GM21786 (cell line): ENCODE results near the gene PPM1G.
A peak's percentile ranks its signal among the peaks of the same experiment; 100 is the strongest.
"Not testable (repeated sequence)": the region's sequence is repeated elsewhere in the genome, so short reads cannot be mapped to it uniquely, and the experiment has no call there.

Source experiments
- ATAC-seq: cut with Tn5 transposase; IDR thresholded peaks from one replicate; pipeline ENCODE4 v1.9.1; 2021; ENCODE audit not compliant: unreplicated experiment

Gene PPM1G, protein sequence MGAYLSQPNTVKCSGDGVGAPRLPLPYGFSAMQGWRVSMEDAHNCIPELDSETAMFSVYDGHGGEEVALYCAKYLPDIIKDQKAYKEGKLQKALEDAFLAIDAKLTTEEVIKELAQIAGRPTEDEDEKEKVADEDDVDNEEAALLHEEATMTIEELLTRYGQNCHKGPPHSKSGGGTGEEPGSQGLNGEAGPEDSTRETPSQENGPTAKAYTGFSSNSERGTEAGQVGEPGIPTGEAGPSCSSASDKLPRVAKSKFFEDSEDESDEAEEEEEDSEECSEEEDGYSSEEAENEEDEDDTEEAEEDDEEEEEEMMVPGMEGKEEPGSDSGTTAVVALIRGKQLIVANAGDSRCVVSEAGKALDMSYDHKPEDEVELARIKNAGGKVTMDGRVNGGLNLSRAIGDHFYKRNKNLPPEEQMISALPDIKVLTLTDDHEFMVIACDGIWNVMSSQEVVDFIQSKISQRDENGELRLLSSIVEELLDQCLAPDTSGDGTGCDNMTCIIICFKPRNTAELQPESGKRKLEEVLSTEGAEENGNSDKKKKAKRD

DNA sequence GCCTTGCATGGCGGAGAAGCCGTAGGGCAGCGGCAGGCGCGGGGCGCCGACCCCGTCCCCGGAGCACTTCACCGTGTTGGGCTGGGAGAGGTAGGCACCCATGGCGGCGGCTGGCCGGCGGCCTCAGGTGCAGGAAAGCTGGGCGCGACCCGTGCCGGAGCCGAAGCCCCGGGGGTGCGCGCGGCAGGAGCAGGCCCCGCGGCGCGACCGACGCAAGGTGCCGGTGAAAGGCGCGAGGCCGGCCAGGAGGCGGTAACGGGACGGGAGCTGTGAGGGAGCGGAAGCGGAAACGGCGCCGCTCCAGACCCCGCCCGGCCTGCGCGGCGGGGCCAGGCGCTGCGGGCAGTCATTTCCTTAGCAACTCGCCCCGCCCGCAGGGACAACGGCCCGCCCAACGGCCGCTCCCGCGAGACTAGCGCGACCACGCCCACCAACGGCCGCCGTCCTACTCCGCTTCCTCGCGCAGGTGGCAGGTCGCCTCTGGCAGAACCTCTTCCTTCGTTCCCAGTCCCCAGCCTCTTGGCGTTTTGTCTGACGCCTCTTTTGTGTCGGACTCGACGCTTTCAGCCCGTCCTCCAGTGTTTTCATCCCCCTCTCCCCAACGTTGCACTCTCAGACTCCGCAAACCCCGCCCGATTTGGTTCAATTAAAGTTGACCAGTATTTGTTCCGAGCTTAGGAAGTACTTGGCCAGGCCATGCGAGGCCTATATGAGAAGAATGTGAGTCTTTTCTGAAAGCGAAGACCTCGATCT, at the start of gene PPM1G:
Gene PPM1G, minus strand, starts transcription at position 271 of the 753 bp plus-strand sequence. Its CDS starts 169 bp downstream, at position 102.
- ATAC-seq = peak; percentile 96

DNA sequence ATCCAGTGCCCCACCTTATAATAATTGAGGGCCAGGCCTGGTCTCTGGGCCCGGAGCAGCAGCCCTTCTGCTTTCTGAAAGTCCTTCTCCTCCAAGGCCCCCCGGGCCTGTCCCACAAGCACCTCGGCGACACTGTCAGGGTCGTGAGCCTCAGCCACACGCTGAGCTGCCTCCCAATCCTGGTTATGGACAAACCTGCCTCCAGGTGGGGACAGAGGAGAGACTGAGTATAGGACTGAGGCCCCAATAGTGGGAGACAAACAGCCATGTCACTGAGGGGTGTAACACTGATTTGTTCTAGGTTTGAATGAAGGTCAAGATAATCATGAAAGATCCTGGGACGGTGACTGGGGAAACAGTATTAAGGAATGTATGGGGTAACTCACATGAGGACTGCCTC, 44.6 kb upstream of the PPM1G start:
- no peak for ATAC-seq

DNA sequence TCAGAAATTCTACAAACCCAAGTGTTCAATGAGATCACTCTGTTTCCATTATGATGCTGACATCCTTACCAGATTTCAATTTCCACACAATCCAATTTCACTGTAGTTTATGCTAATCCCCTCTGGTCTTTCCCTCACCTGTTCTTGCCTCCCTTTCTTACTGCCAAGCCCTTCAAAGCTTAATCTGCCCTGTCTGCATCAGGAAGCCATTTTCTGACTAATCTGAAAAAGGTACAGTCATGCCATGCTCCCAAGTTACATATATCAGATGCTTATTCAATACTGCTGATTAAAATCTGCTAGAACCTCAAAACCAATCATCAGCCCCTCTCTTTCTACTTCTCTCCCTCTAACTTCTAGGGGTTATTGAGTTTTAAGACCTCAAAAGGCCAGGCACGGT, 41.7 kb upstream of the PPM1G start:
- no peak for ATAC-seq

DNA sequence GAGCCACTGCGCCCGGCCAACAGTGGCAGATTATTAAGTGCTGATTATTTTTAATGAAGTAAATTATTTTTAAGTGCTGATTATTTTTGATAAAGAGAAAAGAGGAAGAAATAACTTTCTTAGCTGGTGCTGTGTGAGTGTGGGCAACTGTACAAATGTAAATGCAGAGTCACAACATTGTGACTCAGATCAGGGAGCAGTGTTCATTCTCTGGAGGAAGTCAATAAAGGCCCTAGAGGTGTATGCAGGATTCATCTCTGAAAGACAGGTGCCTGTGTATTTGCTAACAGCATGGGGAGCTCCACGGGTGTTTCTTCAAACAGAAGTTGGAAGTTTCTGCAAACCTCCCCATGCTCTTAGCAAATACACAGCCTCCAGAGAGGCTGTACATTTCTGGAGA, 39.0 kb upstream of the PPM1G start:
- no peak for ATAC-seq

DNA sequence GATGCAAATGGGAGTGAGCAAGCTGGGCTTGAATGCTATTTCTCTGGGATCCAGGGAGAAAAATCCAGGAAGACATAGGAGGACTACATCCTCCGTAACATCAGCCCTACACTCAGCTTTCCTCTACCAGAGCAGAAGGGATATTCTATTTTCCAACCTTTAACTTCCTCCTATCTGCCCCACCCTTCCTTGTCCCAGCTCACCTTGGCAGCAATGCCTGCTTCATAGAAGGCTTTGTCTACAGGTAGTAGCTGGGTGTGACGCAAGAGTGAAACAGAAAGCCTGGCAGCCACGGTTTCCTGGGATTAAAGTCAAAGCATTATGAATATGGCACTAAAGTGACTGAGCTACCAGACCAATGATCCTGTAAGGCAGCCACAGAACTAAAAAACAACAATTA, 36.7 kb upstream of the PPM1G start:
- ATAC-seq = no peak

DNA sequence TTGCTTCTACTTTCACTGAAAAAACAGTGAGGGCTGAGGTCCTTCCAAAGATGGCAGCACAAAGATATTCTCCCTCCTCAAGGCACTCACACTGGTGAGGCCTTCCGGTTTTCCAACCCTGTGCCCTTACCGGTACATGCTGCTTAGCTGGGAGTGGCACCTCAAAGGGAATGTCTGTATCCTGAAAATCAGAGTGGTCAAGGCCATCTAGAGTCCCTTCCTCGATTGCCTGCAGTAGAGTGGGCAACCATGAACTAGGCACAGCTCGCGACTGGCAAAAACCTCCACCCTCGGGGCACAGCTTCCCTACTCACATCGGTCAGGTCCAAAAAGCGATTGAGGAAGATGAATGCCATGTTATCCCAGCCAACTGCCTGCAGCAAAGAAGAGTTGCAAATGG, 36.2 kb upstream of the PPM1G start:
- no peak for ATAC-seq

DNA sequence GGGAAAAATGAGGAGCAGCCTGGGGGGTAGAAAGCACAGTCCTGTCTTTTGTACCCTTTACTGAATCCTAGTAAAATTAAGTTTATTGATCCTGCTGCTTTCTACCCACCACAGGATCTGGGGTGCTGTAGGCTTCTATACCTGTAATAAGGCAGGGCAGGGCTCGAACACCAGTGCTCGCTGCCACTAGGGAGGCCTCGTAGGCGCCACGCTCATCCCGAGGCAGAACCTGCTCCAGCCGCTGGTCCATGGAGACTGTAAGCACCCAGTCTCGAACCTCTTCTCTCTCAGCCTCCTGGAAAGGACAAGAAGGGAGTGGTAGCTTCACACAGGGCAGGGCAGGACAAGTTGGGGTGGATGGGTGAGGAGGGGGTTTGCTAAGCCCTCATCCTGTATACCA, 35.8 kb upstream of the PPM1G start:
- no peak for ATAC-seq

DNA sequence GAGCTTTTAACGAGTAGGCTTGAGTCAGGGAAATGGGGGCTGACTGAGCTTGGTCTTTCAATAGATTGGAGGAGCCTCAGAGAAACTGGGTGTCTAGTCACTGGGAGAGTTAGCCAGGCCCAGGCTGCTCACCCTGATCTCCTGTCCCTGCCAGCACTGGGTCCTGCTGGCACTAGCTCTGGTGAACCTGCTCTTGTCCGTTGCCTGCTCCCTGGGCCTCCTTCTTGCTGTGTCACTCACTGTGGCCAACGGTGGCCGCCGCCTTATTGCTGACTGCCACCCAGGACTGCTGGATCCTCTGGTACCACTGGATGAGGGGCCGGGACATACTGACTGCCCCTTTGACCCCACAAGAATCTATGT, 33.5 kb upstream of the PPM1G start:
- ATAC-seq = no peak

DNA sequence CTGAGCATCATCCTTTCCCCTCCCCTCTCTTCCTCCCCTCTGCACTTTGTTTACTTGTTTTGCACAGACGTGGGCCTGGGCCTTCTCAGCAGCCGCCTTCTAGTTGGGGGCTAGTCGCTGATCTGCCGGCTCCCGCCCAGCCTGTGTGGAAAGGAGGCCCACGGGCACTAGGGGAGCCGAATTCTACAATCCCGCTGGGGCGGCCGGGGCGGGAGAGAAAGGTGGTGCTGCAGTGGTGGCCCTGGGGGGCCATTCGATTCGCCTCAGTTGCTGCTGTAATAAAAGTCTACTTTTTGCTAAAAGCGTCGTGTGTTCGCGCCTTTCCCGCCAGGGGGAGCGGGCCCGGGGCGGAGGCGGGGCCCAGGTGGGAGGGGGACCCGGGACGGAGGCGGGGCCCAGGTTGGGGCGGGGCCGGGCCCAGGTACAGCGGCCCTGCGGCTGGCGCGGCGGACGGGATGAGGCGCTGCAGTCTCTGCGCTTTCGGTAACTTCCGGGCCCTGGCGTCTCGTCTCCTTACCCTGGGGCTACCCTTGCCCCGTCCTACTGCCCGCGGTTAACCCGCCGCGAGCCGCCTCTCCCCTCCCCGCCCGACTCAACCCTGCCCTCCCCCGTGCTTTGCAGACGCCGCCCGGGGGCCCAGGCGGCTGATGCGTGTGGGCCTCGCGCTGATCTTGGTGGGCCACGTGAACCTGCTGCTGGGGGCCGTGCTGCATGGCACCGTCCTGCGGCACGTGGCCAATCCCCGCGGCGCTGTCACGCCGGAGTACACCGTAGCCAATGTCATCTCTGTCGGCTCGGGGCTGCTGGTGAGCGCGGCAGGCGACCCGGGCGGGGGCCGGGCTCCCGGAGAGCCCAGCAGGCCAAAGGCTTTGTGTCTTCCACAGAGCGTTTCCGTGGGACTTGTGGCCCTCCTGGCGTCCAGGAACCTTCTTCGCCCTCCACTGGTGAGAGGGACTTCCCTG, 32.8 kb upstream of the PPM1G start, which contains the start of gene KRTCAP3:
Gene KRTCAP3, plus strand, starts transcription at position 424 of the 962 bp plus-strand sequence. Its CDS starts 32 bp downstream, at position 456.
- ATAC-seq = no peak

DNA sequence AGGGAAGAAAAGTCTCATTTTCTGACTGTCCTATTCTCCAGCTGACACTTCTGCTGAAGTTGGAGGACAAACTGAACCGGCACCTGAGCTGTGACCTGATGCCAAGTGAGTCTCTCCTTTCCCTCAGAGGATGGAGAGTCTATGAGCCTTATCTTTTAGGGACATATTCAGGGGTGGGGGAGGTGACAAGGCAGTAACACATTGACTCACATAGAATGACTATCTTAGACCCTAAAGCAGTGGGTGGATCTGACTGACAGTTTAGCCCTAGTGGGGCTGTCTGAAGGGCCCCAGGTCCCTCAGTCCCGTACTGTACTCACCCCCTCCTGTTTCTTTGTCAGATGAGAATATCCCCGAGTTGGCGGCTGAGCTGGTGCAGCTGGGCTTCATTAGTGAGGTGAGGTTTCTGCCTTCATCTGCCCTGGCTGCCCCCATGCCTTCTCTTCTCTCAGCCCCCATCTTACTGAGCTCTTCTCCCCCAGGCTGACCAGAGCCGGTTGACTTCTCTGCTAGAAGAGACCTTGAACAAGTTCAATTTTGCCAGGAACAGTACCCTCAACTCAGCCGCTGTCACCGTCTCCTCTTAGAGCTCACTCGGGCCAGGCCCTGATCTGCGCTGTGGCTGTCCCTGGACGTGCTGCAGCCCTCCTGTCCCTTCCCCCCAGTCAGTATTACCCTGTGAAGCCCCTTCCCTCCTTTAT, 32.0 kb upstream of the PPM1G start:
- no peak for ATAC-seq

DNA sequence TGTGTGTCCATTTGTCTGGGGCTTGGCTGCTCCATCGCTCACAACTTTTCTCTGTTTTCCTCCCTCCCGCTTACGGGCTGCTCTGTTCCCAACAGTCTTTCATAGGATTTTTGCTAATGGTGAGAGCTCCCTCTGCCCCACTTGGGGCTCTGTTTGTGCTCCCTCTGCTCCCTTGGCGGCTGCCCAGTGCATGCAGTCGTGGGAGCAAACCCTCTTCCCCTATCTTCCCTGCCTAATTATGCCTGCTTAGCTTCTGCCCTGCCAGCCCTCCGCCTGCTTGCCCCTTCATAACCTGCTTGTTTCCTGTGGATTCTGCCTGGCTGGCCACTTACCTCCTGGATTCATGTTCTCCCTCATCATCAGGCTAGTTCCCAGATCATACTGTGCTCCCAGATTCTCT, 26.2 kb upstream of the PPM1G start:
- ATAC-seq = no peak

DNA sequence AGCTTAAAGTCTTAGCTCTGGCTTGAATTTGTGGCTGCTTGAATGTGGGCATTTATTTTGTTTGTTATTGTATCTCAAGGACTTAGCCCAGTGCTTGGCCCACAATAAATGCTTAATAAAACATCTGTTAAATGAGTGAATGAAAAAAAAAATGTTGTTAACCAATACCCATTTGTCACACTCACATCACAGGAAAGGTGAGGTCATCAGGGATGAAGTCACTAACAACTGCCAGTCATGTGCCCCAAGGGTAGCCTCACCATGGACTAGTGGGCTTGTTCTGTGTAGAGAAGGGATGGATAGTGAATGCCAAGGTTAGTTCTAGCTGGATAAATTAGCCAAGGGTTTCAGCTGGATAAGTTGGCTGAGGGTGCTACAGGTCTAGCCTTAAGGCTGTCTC, 22.0 kb upstream of the PPM1G start:
- ATAC-seq = no peak

DNA sequence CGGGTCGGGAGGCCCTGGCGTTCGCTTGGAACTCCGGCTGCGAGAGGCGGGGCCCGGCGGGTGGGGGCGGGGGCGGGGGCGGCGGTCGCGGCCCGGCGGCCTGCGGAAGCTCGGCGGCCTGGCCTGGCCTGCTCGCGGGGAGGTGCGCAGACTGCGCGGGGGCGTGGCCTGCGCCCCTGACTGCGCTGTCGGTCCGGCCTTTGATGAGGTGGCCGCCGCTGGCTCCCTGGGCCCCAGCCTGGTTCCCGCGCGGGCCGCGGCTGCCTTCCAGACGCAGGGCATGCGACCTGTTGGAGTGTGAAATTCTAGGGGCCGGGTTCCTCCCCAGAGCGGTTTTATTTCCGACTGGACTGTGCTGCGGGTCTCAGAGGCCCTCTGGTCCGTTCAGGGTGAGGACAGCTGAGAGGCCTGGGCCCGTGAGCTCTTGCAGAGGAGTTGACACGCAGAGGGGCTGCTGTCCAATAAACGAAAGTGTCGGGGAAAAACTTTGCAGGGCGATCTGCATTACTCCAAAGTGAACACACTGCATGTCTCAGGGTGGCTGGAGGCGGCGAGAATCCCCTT, 19.7 kb upstream of the PPM1G start:
- peak; percentile 70 for ATAC-seq

DNA sequence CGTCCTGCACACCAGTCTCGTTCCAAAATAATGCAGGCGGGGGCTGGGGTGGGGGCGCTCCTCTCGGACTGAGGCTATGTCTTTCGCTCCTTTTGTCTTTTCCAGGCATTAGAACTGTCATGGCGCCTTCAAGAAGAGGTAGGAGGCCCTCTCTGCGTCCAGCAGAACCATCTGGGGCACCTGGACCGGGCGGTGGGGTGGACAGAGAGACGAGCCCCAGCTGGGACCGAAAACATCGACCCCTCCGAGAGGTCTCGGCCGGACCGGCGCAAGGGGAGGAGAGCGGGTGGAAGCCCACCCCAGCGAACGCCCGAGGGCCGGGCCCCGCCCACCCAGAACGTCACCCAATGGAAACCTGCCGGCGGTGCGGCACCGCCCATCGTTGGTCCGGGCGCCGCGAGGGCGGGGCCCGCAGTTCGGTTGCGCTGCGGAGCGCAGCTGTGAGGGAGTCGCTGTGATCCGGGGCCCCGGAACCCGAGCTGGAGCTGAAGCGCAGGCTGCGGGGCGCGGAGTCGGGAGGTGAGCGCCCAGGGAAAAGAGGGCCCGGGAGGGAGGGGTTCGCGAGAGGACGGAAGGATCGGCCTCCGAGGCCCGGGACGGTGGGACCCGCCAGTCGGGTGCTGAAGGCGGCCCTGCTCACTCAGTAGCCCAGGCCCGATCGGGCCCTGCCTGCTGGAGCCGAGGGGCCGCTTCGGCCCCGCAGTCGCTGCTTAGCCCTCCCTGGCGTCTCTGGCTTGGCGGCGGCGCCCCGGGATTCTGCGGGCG, 19.0 kb upstream of the PPM1G start, which contains the start of gene NRBP1:
Gene NRBP1, plus strand, starts transcription at position 419 of the 765 bp plus-strand sequence. CDS start 4,643 bp downstream, outside the sequence.
- peak; percentile 84 for ATAC-seq

DNA sequence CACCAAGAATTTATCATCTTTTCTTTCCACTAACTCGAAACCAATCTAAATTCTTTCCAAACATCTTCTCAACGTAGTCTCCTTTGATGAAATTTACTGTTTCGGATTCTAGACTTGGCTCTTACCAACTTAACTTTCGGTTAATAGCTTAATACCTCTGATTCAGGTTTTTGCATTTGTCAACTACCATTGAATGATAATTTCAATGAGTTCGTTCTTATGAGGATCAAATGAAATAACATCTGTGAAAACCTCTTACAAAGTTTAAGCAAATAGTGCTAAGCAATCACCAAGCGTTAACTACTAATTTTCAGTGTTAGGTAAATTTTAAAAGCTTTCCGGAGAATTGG, 18.4 kb upstream of the PPM1G start:
- ATAC-seq = no peak

DNA sequence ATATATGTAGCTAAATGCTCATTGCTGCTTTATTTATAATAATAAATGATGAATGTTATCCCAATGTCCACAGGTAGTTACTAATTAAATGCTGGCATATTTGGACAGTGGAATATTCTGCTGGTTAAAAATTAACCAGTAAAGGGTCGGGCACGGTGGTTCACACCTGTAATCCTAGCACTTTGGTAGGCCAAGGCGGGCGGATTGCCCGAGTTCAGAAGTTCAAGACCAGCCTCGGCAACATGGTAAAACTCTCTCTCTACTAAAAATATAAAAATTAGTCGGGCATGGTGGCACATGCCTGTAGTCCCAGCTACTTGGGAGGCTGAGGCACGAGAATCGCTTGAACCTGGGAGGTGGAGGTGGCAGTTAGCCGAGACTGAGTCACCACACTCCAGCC, 15.6 kb upstream of the PPM1G start:
- not testable (repeated sequence) for ATAC-seq

DNA sequence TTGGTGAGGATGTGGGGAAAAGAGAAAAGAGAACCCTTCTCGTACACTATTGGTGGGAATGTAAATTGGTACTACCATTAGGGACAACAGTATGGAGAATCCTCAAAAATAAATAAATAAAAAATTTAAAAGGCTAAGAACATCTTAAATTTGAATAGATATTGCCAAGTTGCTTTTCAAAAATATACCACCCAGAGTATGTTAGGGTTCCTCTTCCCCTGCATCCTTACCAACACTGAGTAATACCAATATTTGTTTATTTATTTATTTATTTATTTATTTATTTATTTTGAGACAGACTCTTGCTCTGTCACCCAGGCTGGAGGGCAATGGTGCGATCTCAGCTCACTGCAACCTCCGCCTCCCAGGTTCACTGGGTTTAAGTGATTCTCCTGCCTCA, 13.6 kb upstream of the PPM1G start:
- ATAC-seq = no peak

DNA sequence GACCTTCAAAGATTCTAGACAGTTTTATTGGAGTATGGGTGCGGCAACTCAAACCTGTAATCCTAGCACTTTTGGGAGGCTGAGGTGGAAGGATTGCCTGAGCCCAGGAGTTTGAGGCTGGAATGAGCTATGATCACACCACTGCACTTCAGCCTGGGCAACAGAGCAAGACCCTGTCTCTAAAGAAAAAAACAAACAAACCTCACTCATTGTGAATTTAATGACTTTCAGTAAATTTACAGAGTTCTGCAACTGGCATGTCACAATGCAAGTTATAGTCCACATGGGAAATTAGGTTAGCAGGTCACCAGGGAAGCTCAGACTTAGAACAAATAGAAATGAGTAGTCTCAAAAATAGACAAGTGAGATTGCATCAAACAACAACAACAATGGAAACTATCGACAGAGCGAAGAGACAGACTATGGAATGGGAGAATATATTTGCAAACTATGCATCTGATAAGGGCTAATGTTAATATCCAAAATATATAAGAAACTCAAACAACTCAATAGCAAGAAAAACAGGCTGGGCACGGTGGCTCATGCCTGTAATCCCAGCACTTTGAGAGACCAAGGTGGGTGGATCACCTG, 12.4 kb upstream of the PPM1G start:
- no peak for ATAC-seq

DNA sequence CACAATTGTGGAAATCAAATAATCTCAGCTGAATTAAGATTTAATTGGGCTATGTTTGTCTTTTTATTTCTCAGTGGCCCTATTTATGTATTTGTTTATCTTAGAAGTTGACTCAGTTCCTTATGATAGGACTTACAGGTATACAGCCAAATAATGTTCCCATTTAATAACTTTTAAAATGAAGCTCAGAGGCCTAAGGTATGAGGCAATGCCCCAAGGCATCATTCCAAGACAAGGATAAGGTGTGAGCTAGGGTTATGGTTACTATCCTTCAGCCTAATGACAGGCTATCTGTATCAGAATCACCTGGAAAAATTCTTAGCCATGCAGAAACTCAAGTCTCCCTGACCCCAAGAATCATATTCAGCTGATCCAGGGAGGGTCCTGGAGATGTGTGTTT, 11.6 kb upstream of the PPM1G start:
- no peak for ATAC-seq
